H9 (cell line): ENCODE measurements around the gene GHSR. TPM values are rescaled to one million over a fixed set of nuclear protein-coding genes. Genes with fewer than 3 reads are reported as not detected.
A peak's percentile ranks its signal among the peaks of the same experiment; 100 is the strongest.

Experiments used
- DNase-seq: peaks from one replicate; pipeline ENCODE4 v3.0.0-alpha.2; 2017
- H2AFZ ChIP-seq: one replicate; pipeline ENCODE4 v1.6.1; 2013; ENCODE audit warnings: mild to moderate bottlenecking, low read length, control low read depth, moderate library complexity
- H2AK5ac ChIP-seq: 2 replicates; pipeline ENCODE4 v1.6.1; 2013; ENCODE audit warnings: low read length, control low read depth, mixed read lengths; ENCODE audit not compliant: insufficient read length
- H2BK120ac ChIP-seq: one replicate; pipeline ENCODE4 v1.6.1; 2013; ENCODE audit warnings: low read depth, mild to moderate bottlenecking, low read length, control low read depth, inconsistent platforms; ENCODE audit not compliant: poor library complexity, severe bottlenecking
- H2BK12ac ChIP-seq: 2 replicates; pipeline ENCODE4 v1.6.1; 2013; ENCODE audit warnings: low read length, control low read depth, mixed read lengths, low read depth; ENCODE audit not compliant: insufficient read length
- H2BK15ac ChIP-seq: 2 replicates; pipeline ENCODE4 v1.6.1; 2013; ENCODE audit warnings: low read depth, low read length, control low read depth
- H2BK20ac ChIP-seq: one replicate; pipeline ENCODE4 v1.6.1; 2013; ENCODE audit warnings: low read depth, mild to moderate bottlenecking, low read length, control low read depth, inconsistent platforms; ENCODE audit not compliant: poor library complexity, severe bottlenecking
- H2BK5ac ChIP-seq: 2 replicates; pipeline ENCODE4 v1.6.1; 2013; ENCODE audit warnings: low read length, control low read depth, mixed read lengths; ENCODE audit not compliant: insufficient read length
- H3K14ac ChIP-seq: 2 replicates; pipeline ENCODE4 v1.6.1; 2013; ENCODE audit warnings: low read length, control low read depth; ENCODE audit not compliant: insufficient read depth
- H3K18ac ChIP-seq: 2 replicates; pipeline ENCODE4 v1.6.1; 2013; ENCODE audit warnings: low read depth, mild to moderate bottlenecking, mixed read lengths, low read length, control low read depth; ENCODE audit not compliant: insufficient read length
- H3K23ac ChIP-seq: 2 replicates; pipeline ENCODE4 v1.6.1; 2013; ENCODE audit warnings: low read length, control low read depth, mixed read lengths, low read depth; ENCODE audit not compliant: insufficient read length
- H3K23me2 ChIP-seq: 2 replicates; pipeline ENCODE4 v1.6.1; 2013; ENCODE audit warnings: low read depth, mild to moderate bottlenecking, mixed read lengths, low read length, control low read depth; ENCODE audit not compliant: insufficient read length, poor library complexity, severe bottlenecking
- H3K27ac ChIP-seq: 2 replicates; pipeline ENCODE4 v1.5.1; 2013; ENCODE audit warnings: low read length, control low read depth, mixed read lengths, low read depth; ENCODE audit not compliant: insufficient read length
- H3K27me3 ChIP-seq: 2 replicates; pipeline ENCODE4 v1.6.1; 2013; ENCODE audit warnings: low read length, control low read depth, inconsistent platforms; ENCODE audit not compliant: insufficient read depth
- H3K4ac ChIP-seq: 2 replicates; pipeline ENCODE4 v1.6.1; 2013; ENCODE audit warnings: low read depth, mild to moderate bottlenecking, control low read depth, inconsistent platforms, low read length, moderate library complexity
- H3K4me1 ChIP-seq: 2 replicates; pipeline ENCODE4 v1.6.1; 2013; ENCODE audit warnings: low read length, control low read depth, inconsistent platforms; ENCODE audit not compliant: insufficient read depth
- H3K4me2 ChIP-seq: 2 replicates; pipeline ENCODE4 v1.6.1; 2013; ENCODE audit warnings: low read length, control low read depth, mixed read lengths; ENCODE audit not compliant: insufficient read length, insufficient read depth
- H3K56ac ChIP-seq: 2 replicates; pipeline ENCODE4 v1.6.1; 2013; ENCODE audit warnings: low read depth, mild to moderate bottlenecking, mixed read lengths, low read length, control low read depth; ENCODE audit not compliant: insufficient read length
- H3K79me1 ChIP-seq: 2 replicates; pipeline ENCODE4 v1.6.1; 2013; ENCODE audit warnings: low read depth, mild to moderate bottlenecking, moderate library complexity, low read length, control low read depth, inconsistent platforms; ENCODE audit not compliant: insufficient read depth, poor library complexity, severe bottlenecking
- H3K79me2 ChIP-seq: 2 replicates; pipeline ENCODE4 v1.6.1; 2013; ENCODE audit warnings: low read length, control low read depth, inconsistent platforms; ENCODE audit not compliant: insufficient read depth
- H3K9ac ChIP-seq: 2 replicates; pipeline ENCODE4 v1.6.1; 2013; ENCODE audit warnings: low read length, control low read depth, mixed read lengths; ENCODE audit not compliant: insufficient read length; ENCODE audit errors: extremely low read depth
- H3K9me3 ChIP-seq: one replicate; pipeline ENCODE4 v1.6.1; 2013; ENCODE audit warnings: low read depth, low read length, inconsistent platforms; ENCODE audit not compliant: control insufficient read depth
- H3T11ph ChIP-seq: one replicate; pipeline ENCODE4 v1.6.1; 2013; ENCODE audit warnings: mild to moderate bottlenecking, low read length, control low read depth, inconsistent platforms
- H4K20me1 ChIP-seq: one replicate; pipeline ENCODE4 v1.6.1; 2013; ENCODE audit not compliant: control insufficient read depth, insufficient read length, insufficient read depth
- H4K5ac ChIP-seq: 2 replicates; pipeline ENCODE4 v1.6.1; 2013; ENCODE audit warnings: low read depth, mild to moderate bottlenecking, mixed read lengths, low read length, control low read depth; ENCODE audit not compliant: insufficient read length
- H4K8ac ChIP-seq: replicated peaks from 2 replicates; pipeline ENCODE4 v1.6.1; 2013; ENCODE audit warnings: low read length, control low read depth, mixed read lengths, low read depth; ENCODE audit not compliant: insufficient read length
- H4K91ac ChIP-seq: 2 replicates; pipeline ENCODE4 v1.6.1; 2013; ENCODE audit warnings: low read depth, mild to moderate bottlenecking, moderate library complexity, mixed read lengths, low read length, control low read depth; ENCODE audit not compliant: insufficient read length
- H3K27ac Mint-ChIP-seq, 3 experiments: 2 replicates in 2 of 3; 3 replicates in 1 of 3; pipeline ENCODE4 v1.8.0; 2020 to 2021; ENCODE audit warnings: mixed read lengths in 3 of 3, mild to moderate bottlenecking in 1 of 3, moderate library complexity in 1 of 3
- H3K27me3 Mint-ChIP-seq: 2 replicates; pipeline ENCODE4 v1.8.0; 2021; ENCODE audit warnings: low read depth, mild to moderate bottlenecking, moderate library complexity, mixed read lengths
- H3K36me3 Mint-ChIP-seq, 3 experiments: 2 replicates in 2 of 3; 3 replicates in 1 of 3; pipeline ENCODE4 v1.8.0; 2020 to 2021; ENCODE audit warnings: low read depth in 3 of 3, mixed read lengths in 3 of 3; ENCODE audit not compliant: insufficient read depth in 1 of 3
- H3K4me1 Mint-ChIP-seq, 2 experiments: 2 replicates each; pipeline ENCODE4 v1.8.0; 2020; ENCODE audit warnings: mixed read lengths in 2 of 2
- H3K4me3 Mint-ChIP-seq, 2 experiments: 2 replicates in 1 of 2; 3 replicates in 1 of 2; pipeline ENCODE4 v1.8.0; 2020 to 2021; ENCODE audit warnings: mild to moderate bottlenecking in 2 of 2, mixed read lengths in 2 of 2, moderate library complexity in 1 of 2
- H3K9me3 Mint-ChIP-seq, 2 experiments: 2 replicates in 1 of 2; 3 replicates in 1 of 2; pipeline ENCODE4 v1.8.0; 2020; ENCODE audit warnings: mild to moderate bottlenecking in 2 of 2, mixed read lengths in 2 of 2, moderate library complexity in 1 of 2
- WGBS: extraction: QIAGEN DNeasy Blood & Tissue Kit; methylation state at CpG from one replicate; pipeline ENCODE4 v1.1.7; 2013; ENCODE audit warnings: missing lambda C conversion rate, low lambda C conversion rate, mixed read lengths; ENCODE audit not compliant: insufficient read length; ENCODE audit errors: extremely low coverage; 5-methylcytosine and 5-hydroxymethylcytosine counted together
- long read RNA-seq: library from polyadenylated mRNA; unstranded; transcript quantifications from one replicate; pipeline ENCODE4 v2.0.0, GENCODE V29; 2020
- total RNA-seq: library from RNA; stranded (reverse); gene quantifications from 2 replicates; pipeline ENCODE4 v1.2.1, GENCODE V29; 2021
- TF ChIP-seq, protein P1 (sequence below): fragments of 200-600 bp; sonication (generic); conservative IDR thresholded peaks from 3 replicates; pipeline ENCODE4 v1.8.0; 2021; ENCODE audit warnings: antibody characterized with exemption, mild to moderate bottlenecking

Gene GHSR
- total RNA-seq = not detected in 2 replicates
- long read RNA-seq = 0 reads

DNA sequence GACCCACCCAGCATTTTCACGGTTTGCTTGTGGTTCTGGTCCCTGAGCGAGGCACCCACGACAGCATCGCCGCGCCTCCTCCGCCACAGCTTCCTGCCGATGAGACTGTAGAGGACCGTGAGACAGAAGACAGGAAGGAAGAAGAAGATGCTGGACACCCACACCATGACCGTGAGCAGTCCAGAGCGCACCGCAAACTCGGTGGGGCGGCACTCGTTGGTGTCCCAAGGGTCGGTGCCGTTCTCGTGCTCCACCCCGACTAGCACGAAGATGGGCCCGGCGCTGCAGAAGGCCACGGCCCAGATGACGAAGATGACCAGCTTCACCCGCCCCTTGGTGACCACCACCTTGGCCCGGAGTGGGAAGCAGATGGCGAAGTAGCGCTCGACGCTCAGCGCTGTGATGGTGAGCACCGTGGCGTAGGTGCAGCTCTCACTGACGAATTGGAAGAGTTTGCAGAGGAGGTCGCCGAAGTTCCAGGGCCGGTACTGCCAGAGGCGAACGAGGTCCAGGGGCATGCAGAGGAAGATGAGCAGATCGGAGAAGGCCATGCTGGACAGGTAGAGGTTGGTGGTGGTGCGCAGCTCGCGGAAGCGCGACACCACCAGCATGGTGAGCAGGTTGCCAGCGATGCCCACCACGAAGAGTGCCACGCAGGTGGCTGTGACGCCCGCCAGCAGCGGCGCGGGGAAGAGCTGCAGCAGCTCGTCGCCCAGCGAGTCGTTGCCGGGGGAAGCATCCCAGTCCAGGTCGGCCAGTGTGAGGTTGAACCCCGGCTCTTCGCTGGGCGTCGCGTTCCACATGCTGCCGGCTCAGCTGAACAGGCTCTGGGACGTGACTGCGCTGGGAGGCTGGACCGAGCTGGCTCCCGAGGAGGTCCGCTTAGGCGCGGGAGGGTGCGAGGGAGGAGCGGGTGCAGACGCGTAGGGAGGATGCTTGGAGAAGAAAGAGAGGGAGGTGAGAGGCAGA, at the start of gene GHSR:
Gene GHSR, minus strand, starts transcription at position 846 of the 969 bp plus-strand sequence. Its CDS starts 43 bp downstream, at position 803.
- no peak within 1 kb of the TSS for H4K8ac ChIP-seq
- peak; percentile 44 for DNase-seq
- H3K27me3 Mint-ChIP-seq = peaks cover 74% of the 10 kb centered on the region

More for the DNA sequence above, at the start of gene GHSR:
- H2BK20ac ChIP-seq = no peak within 1 kb of the TSS
- peaks cover 0 to 2% (median 0%) of the 10 kb centered on the region in 3 experiments; a peak in 2 of 7 replicates for H3K36me3 Mint-ChIP-seq
- H3T11ph ChIP-seq = no peak within 1 kb of the TSS
- H3K27ac Mint-ChIP-seq = no peak within 1 kb of the TSS
- H3K23ac ChIP-seq = no peak within 1 kb of the TSS
- no peak within 1 kb of the TSS for H3K14ac ChIP-seq
- H3K4me2 ChIP-seq = peak within 1 kb of the TSS; percentile 45
- H2BK120ac ChIP-seq = no peak within 1 kb of the TSS
- peaks cover 3 to 7% of the 10 kb centered on the region in 2 experiments for H3K9me3 Mint-ChIP-seq
- H3K4me3 Mint-ChIP-seq = peak within 1 kb of the TSS; percentile 51 to 74
- no peak within 1 kb of the TSS for H3K4ac ChIP-seq
- H3K4me1 ChIP-seq = no peaks in the 10 kb centered on the region
- no CpG with 5 or more reads among the region's 76 CpGs for WGBS
- H3K18ac ChIP-seq = no peak within 1 kb of the TSS
- H3K79me1 ChIP-seq = no peaks in the 10 kb centered on the region
- H4K20me1 ChIP-seq = peaks cover 4% of the 10 kb centered on the region
- no peak within 1 kb of the TSS for H2AFZ ChIP-seq
- no peak within 1 kb of the TSS for H4K5ac ChIP-seq
- H2BK5ac ChIP-seq = no peak within 1 kb of the TSS
- no peak within 1 kb of the TSS for H4K91ac ChIP-seq
- H3K56ac ChIP-seq = no peak within 1 kb of the TSS
- H3K27me3 ChIP-seq = peaks cover 35% of the 10 kb centered on the region
- TF ChIP-seq, protein P1, sequence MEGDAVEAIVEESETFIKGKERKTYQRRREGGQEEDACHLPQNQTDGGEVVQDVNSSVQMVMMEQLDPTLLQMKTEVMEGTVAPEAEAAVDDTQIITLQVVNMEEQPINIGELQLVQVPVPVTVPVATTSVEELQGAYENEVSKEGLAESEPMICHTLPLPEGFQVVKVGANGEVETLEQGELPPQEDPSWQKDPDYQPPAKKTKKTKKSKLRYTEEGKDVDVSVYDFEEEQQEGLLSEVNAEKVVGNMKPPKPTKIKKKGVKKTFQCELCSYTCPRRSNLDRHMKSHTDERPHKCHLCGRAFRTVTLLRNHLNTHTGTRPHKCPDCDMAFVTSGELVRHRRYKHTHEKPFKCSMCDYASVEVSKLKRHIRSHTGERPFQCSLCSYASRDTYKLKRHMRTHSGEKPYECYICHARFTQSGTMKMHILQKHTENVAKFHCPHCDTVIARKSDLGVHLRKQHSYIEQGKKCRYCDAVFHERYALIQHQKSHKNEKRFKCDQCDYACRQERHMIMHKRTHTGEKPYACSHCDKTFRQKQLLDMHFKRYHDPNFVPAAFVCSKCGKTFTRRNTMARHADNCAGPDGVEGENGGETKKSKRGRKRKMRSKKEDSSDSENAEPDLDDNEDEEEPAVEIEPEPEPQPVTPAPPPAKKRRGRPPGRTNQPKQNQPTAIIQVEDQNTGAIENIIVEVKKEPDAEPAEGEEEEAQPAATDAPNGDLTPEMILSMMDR = no peak
- H3K23me2 ChIP-seq = peaks cover 7% of the 10 kb centered on the region
- no peak within 1 kb of the TSS for H2AK5ac ChIP-seq
- no peak within 1 kb of the TSS for H2BK12ac ChIP-seq
- no peak within 1 kb of the TSS for H3K9ac ChIP-seq
- no peak within 1 kb of the TSS for H3K27ac ChIP-seq
- H3K4me1 Mint-ChIP-seq = peaks cover 22 to 30% of the 10 kb centered on the region in 2 experiments
- H3K9me3 ChIP-seq = no peaks in the 10 kb centered on the region
- H2BK15ac ChIP-seq = no peak within 1 kb of the TSS
- no peaks in the 10 kb centered on the region for H3K79me2 ChIP-seq
